Osteoblast (primary cell): Measurements from ENCODE around the gene TADA2B. TPM values are rescaled to one million over a fixed set of nuclear protein-coding genes. Genes with fewer than 3 reads are reported as not detected.
A peak's percentile ranks its signal among the peaks of the same experiment; 100 is the strongest.

Experiments
- DNase-seq: peaks from one replicate; pipeline ENCODE4 v3.0.0; 2011; ENCODE audit warnings: low spot score, mixed read lengths; ENCODE audit not compliant: insufficient read length; ENCODE audit errors: missing footprints
- H2AFZ ChIP-seq: 2 replicates; pipeline ENCODE4 v1.6.0; 2011; ENCODE audit warnings: mild to moderate bottlenecking, low read length
- H3K27ac ChIP-seq: 2 replicates; pipeline ENCODE4 v1.5.1; 2011; ENCODE audit warnings: mild to moderate bottlenecking, low read depth, low read length, moderate library complexity
- H3K27me3 ChIP-seq: 2 replicates; pipeline ENCODE4 v1.6.0; 2012; ENCODE audit warnings: mild to moderate bottlenecking, control low read depth, inconsistent platforms, low read length, moderate library complexity; ENCODE audit not compliant: insufficient read depth
- H3K36me3 ChIP-seq: 2 replicates; pipeline ENCODE4 v1.5.1; 2011; ENCODE audit warnings: mild to moderate bottlenecking, low read length, control low read depth, moderate library complexity; ENCODE audit not compliant: insufficient read depth
- H3K4me1 ChIP-seq: 2 replicates; pipeline ENCODE4 v1.5.1; 2011; ENCODE audit warnings: mild to moderate bottlenecking, low read length, control low read depth, moderate library complexity; ENCODE audit not compliant: insufficient read depth
- H3K4me2 ChIP-seq: 2 replicates; pipeline ENCODE4 v1.6.0; 2011; ENCODE audit warnings: mild to moderate bottlenecking, low read length; ENCODE audit not compliant: insufficient read depth
- H3K4me3 ChIP-seq: fragments of 200-600 bp; sonication (generic); 3 replicates; pipeline ENCODE4 v1.5.1; 2012; ENCODE audit warnings: mild to moderate bottlenecking, low read length, inconsistent platforms; ENCODE audit not compliant: insufficient read depth
- H3K79me2 ChIP-seq: 2 replicates; pipeline ENCODE4 v1.6.0; 2012; ENCODE audit warnings: mild to moderate bottlenecking, low read length, control low read depth, inconsistent platforms; ENCODE audit not compliant: insufficient read depth
- H3K9me3 ChIP-seq: 2 replicates; pipeline ENCODE4 v1.5.1; 2011; ENCODE audit warnings: low read depth, low read length, control low read depth
- H4K20me1 ChIP-seq: 2 replicates; pipeline ENCODE4 v1.6.0; 2012; ENCODE audit warnings: mild to moderate bottlenecking, low read length, control low read depth; ENCODE audit not compliant: insufficient read depth
- CTCF ChIP-seq: IDR thresholded peaks from 2 replicates; pipeline ENCODE4 v1.5.1; 2011; ENCODE audit warnings: mild to moderate bottlenecking, low read depth, low read length, moderate library complexity; ENCODE audit errors: extremely low read depth
- total RNA-seq: library from RNA; depleted of rRNA; stranded (reverse); fragments of >200 nt; gene quantifications from 2 replicates; pipeline ENCODE4 v1.2.3, GENCODE V29; 2012

TADA2B gene
- total RNA-seq, 1 donor: 13.0 TPM

- Histone ChIP-seq H3K4me3 (no peak overlapping the region), H2AFZ (no peak overlapping the region), H3K9me3 (no peaks in the 10 kb centered on the region), H3K4me1 (peaks cover 8% of the 10 kb centered on the region), H3K79me2 (peaks cover 50% of the 10 kb centered on the region), H3K27ac (no peak overlapping the region), H3K36me3 (peaks cover 31% of the 10 kb centered on the region), H3K27me3 (no peaks in the 10 kb centered on the region), H3K4me2 (peak overlapping the region; percentile 89), H4K20me1 (peaks cover 30% of the 10 kb centered on the region)
- DNase-seq: peak; percentile 27
- TF ChIP-seq CTCF: no peak
Measured at GRCh38 chr4:7066006-7066405, 22.8 kb downstream of the TADA2B start.

- peaks cover 8% of the 10 kb centered on the region for H3K4me1 ChIP-seq
- TF ChIP-seq CTCF: no peak
- H3K27me3 ChIP-seq: peaks cover 4% of the 10 kb centered on the region
- H3K79me2 ChIP-seq: peaks cover 50% of the 10 kb centered on the region
- no peak overlapping the region for H2AFZ ChIP-seq
- peak overlapping the region; percentile 80 for H3K27ac ChIP-seq
- H3K36me3 ChIP-seq: peaks cover 27% of the 10 kb centered on the region
- peaks cover 32% of the 10 kb centered on the region for H4K20me1 ChIP-seq
- peak overlapping the region; percentile 91 for H3K4me3 ChIP-seq
- DNase-seq: no peak
- no peaks in the 10 kb centered on the region for H3K9me3 ChIP-seq
- peak overlapping the region; percentile 89 for H3K4me2 ChIP-seq
Measured at GRCh38 chr4:7066493-7066892, 23.3 kb downstream of the TADA2B start.

- Histone ChIP-seq H3K27ac (peak overlapping the region; percentile 80), H4K20me1 (peaks cover 29% of the 10 kb centered on the region), H3K27me3 (peaks cover 4% of the 10 kb centered on the region), H3K4me3 (peak overlapping the region; percentile 91), H3K9me3 (no peaks in the 10 kb centered on the region), H3K4me2 (peak overlapping the region; percentile 89), H3K4me1 (peaks cover 8% of the 10 kb centered on the region), H3K36me3 (peaks cover 21% of the 10 kb centered on the region), H2AFZ (peak overlapping the region; percentile 87), H3K79me2 (peaks cover 47% of the 10 kb centered on the region)
- no peak for TF ChIP-seq CTCF
- no peak for DNase-seq
Measured at GRCh38 chr4:7067126-7067451, 23.9 kb downstream of the TADA2B start.

GRCh38 chr4:7067452-7068278 lies 24.5 kb downstream of the TADA2B start, which contains the start of gene GRPEL1:
Gene GRPEL1, minus strand, starts transcription at chr4:7068064. Its CDS starts 32 bp downstream, at chr4:7068032.
- DNase-seq: peak; percentile 99
- Histone ChIP-seq H3K9me3 (no peaks in the 10 kb centered on the region), H3K4me3 (peak within 1 kb of the TSS; percentile 91), H3K27me3 (peaks cover 4% of the 10 kb centered on the region), H2AFZ (peak within 1 kb of the TSS; percentile 88), H3K79me2 (peaks cover 46% of the 10 kb centered on the region), H3K36me3 (peaks cover 19% of the 10 kb centered on the region), H3K4me2 (peak within 1 kb of the TSS; percentile 89), H4K20me1 (peaks cover 29% of the 10 kb centered on the region), H3K4me1 (peaks cover 8% of the 10 kb centered on the region), H3K27ac (peak within 1 kb of the TSS; percentile 80)
- no peak for TF ChIP-seq CTCF
